Measurements from ENCODE around the gene CACHD1.
"Not testable (repeated sequence)": the region's sequence is repeated elsewhere in the genome, so short reads cannot be mapped to it uniquely, and the experiment has no call there.

Gene CACHD1

DNA sequence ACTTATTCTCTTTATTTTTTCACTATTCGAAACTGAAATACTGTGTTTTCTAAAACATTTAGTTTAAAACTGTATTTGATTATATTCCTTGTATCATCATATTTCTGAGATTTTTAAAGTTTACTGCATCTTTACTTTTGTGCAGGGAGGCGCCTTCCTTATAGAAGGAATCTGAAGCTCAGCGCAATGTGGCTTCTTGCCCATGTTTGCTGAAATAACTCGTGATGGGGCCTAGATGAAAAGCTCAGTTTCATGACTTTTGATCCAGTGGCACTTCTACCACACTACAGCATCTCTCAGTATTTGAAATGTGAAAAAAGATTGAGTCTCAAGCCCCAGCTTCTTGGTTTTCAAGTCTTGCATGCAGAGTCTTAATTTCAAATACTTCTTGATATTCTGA, 28.4 kb downstream of the CACHD1 start:
- no peak for DNase-seq

DNA sequence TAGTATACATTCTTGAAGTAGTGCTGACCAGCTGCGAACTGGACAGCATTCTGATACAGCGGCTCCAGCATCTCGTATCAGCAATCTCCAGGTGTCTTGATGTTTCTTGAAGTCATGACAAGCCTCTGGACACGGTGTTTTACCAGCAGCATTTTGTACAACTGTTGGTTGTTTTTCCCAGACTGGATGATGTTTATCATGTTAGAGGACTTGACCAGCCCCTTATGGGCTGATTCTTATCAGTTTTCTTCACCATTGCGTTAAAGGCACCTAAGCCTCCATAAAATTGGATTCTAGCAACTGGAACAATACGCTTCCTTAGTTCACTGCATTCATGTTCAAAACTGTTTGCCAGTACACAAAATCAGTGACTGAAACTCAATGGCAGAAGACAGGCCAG, 29.1 kb downstream of the CACHD1 start:
- DNase-seq = no peak

DNA sequence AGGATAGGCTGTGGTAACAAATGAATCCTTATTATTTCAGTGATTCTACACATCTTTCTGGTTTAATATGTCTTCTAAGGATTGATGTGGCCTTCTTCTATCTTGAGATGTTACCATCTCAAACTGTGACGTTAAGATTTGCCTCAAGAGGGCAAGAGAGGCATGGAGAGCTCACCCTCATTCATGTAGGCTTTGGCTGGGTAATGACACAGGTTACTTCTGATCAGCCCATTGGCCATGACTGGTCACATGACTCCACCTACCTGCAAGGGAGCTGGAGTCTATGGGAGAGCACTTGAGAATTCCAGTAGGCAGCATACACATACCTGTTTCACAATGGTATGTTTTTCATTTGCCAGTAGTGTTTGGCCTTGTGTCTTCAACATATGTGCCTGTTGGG, 30.0 kb downstream of the CACHD1 start:
- DNase-seq = no peak

DNA sequence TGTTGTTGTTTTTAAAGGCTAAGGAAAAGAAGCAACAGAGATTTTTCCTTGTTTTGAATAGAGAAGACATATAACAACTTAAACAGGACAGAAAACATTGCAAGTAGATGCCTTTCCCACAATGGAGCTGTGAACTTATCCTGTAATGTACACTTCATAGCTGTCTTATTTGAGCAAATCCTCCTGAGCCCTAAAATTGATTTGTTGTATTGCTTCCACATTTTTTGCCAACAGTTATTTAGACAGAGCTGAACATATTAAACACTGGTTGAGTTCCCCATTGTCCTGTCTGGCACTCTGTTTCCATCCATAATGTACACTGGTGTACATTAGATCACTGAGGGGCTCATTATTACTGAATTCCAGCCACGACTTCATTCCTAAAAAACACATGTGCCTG, 32.2 kb downstream of the CACHD1 start:
- DNase-seq = no peak

DNA sequence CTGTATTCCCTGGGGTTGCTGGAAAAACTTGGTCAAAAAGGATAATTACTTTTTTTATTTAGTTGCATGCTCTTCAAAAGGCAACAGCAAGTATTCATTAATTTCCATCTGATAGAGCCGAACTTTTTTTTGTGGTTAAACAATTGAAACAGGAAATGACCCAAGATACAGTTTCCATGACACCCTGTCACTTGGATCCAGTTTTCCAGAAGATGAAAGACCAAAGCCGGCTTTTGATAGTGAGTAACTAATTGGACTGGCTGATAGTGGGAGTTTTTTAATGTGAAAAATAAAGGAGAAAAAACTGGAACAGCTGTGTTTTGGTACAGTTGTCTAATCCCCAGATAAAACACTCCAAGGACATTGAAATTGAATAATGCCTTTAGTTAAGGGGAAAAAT, 33.0 kb downstream of the CACHD1 start:
- no peak for DNase-seq

DNA sequence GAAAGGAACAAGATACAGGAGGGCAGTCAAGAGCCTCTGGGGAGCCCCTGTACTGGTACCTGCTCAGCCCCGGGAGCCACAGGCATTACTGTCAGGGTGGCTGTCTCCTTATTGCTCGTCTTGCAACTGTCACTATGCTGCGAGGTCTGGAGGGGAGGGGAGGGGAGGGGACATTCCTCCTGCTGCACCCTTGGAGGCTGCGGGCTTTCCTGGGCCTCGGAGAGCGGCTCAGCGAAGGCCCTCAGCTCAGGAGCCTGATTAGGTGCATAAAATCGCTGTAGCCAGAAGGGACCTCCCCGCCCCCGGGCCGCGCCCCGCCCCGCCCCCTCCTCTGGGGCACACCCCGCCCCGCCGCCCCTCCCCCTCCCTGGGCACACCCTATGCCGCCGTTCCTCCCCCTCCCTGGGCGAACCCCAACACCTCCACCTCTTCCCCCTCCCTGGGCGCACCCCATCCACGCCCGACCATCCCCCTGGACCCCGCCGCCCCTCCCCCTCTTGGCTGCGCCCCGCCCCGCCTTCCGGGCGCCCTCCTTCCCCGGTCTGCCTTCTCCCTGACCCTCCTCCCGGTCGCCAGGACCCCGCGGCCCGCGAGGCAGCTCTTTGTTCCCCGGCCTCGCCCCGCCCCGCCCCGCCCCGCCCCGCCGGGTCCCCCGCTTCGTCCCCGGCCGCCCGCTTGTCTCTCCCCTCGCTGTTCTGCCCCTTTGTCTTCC, 35.5 kb downstream of the CACHD1 start:
- peak; percentile 37 for DNase-seq

DNA sequence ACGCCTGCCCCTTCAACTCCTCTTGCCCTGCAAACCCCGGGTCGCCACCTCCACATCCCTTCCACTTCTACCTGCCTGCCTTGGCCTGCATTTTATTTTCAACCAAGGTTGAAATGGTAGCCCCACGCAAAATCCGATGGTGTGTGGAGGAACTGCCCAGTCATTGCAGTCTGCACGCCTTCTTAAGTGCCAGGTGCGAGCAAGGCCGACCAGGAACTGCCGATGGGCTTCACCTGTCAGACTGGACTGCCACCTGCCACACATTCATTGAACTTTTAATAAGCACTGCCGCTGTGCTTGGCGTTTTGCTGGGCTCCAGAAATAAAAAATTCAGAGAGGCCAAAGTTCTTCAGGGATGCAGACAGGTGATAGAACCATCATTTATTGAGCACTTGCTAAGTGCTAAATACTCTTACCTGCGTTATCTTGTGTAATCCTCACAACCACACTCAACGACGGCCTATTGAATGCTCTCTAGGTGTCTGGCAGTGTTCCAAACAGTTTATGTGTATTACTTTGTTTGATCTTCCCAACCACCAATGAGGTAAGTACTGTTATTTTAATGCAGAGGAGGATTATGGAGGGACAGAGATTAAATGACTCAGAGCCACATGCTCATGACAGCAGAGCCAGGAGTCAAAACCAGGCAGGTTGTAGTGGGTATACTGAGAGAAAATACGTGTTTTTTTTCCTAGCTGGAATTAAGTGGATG, 36.2 kb downstream of the CACHD1 start:
- DNase-seq = peak; percentile 5

DNA sequence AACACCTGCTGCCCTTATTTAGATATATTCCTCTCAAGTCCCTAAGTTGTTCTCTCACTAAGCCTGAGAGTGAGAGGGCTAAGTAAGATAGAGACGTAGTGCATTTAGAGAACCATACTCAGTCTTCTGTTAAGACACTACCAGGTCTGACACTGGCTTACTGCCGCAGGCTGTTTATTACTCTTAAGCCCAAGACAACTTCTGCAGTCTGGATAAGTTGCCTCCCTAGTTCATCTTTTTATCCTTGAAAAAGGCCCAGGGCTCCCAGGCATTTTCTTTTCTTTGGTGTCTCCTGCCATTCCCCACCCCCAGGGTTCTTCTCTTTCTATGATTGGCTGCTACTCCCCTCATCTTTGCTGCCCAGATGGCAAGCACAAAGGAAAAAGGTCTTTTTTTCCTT, 38.7 kb downstream of the CACHD1 start:
- DNase-seq = no peak

DNA sequence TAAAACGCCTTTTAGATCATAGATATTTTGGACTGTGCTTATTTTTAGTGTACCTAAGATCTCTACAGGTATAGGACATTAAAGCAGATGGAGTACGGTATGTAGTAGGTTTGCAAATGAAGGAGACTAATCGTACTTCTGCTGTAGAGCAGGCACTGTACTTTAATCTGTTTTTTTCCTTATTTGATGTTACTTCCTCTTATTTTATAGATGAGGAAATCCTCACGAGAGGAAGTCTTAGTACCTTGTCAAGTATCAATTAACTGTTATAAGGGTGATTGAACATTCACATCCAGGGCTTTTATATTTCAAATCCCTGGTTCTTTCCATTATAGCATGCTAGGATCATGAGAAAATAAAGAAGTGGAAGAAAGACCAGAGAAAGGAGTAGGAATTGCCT, 41.1 kb downstream of the CACHD1 start:
- no peak for DNase-seq

DNA sequence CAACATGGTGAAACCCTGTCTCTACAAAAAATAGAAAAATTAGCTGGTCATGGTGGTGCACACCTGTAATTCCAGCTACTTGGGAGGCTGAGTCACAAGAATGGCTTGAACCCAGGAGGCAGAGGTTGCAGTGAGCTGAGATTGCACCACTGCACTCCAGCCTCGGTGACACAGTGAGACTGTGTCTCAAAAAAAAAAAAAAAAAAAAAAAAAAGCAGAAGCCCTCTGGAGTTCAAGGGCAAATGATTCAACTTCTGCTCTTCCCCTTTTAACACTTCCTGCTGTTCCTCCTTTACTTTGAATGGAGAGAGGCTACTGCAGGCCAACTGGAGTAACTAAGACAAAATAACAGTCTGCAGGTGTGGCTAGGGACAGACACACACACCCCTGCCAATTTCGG, 42.3 kb downstream of the CACHD1 start:
- DNase-seq = not testable (repeated sequence)

DNA sequence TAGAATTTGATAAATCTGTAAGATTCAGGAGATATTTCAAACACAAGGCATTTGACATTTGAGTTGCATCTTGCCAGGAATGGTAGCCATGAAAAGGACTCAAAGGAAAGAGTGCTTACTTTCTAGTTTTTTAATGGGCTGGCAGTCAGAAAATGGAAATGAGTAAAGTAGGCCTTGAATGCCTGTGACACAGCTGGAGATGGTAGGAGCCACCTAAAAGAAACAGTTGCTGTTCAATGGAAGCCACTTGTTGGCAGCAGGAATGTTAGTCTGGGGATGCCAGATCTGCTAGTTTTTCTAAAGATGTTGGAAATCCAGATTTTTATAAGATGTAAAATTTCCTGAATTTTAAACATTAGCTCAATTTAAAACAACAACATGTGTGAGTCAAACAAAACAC, 43.6 kb downstream of the CACHD1 start:
- DNase-seq = no peak

DNA sequence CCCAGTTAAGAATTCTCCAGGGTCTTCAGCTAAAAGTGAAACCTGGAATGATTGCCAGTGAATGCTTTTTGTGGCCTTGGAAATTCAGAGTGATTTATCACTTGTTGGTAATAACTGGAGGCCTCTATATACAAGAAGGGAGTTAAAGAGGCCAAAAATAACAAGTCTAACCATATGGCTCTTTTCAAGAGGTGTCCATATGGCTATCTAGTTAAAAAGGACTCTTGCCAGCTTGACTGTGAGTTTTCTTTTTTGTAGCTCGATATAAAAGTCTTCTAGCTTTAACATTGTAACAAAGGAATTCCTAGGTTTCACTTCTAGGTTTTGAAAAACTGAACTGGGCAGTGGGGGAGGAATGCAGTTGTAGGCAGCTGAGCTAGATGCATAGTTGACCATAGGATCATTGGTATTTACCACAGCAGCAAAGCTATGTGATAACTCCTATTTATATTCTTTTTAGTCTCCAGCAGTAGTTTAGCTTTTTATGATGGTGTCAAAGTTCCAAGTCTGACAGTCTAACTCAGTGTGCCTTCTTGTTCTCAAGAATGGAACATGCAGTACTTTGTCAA, 44.4 kb downstream of the CACHD1 start:
- DNase-seq = no peak

DNA sequence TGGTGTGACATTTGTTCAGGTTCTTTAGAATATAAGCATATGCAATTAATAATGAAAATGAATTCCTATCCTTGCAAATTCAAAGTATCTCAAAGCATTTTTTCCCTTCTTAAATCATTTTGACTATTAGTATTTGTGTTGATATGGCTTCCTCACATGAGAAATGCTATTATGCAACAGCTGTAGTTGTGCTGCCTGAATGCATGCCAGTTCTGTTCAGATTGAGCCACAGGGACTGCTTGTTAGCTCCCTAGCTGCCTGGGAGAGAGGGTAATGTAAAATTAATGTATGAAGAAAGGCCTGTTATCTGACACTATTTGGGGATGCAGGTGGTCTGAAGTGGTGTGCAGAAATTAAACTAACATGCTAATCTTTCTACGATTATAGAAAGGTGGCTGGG, 45.5 kb downstream of the CACHD1 start:
- no peak for DNase-seq

DNA sequence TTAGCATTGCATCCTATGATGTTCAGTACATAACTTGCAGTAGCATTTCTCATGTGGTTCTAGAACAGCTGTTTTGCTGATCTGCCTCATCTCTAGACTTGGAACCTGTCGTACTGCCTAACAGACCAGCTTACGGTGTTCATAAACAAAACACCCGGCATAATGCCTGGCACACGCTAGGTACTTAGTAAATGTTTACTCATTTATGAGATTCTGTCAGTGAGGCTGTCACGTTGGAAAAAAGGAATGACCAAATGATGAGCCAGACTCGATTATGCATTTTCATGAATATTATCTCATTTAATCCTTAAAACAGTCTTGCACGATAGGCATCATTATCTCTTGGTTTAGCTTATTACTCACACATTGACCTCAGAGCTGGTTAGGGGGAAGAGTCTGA, 46.4 kb downstream of the CACHD1 start:
- DNase-seq = no peak

DNA sequence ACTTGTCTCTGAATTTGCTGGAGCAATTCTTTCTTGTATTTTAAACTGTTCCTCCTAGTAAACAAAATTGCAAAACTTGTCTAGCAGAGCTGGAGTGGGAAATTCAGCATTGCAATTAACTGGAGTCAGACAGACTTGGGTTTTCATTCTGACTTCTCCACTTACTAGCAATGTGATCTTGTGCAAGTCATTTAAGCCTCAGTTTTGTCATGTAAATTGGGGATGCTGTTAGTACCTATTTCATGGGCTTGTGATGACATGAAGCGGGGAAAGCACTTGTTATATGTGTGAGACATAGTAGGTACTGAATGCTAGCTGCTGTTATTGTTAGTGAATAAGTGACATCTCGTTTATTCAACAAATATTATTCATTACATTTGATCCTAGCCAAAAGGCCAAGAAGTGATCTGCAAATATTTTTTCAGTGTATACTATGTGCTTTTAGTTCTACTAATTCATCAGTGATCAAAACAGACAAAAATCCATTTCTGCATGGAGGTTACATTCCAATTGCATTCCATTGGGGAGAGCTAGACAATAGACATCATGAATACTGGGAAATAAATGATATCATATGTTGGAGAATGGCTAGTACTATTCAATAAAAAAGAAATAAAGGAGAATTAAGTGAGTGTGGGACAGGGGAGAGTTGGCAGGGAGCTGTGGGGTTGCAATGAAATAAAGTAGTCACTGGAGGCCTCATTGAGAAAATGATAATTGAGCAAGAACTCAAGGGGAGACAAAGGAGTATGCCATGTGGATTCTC, 47.1 kb downstream of the CACHD1 start:
- no peak for DNase-seq

DNA sequence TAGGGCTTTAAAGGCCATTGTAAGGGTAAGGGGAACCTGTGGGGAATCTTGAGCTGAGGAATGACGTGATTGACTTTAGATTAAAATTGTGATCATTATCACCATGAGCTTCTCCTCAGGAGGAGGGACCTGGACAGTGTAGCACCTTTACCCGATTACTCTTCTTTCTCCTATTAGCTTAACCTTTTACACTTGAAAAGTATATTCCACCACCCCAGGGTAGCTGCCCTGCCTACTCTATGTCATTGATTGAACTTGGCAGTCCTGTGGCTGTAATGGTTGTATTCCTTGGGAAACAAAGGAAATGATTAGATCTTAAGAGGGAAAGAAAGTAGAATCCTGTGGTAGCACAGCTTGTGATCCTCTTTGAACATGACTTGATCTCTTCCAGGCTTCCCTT, 47.7 kb downstream of the CACHD1 start:
- DNase-seq = no peak

DNA sequence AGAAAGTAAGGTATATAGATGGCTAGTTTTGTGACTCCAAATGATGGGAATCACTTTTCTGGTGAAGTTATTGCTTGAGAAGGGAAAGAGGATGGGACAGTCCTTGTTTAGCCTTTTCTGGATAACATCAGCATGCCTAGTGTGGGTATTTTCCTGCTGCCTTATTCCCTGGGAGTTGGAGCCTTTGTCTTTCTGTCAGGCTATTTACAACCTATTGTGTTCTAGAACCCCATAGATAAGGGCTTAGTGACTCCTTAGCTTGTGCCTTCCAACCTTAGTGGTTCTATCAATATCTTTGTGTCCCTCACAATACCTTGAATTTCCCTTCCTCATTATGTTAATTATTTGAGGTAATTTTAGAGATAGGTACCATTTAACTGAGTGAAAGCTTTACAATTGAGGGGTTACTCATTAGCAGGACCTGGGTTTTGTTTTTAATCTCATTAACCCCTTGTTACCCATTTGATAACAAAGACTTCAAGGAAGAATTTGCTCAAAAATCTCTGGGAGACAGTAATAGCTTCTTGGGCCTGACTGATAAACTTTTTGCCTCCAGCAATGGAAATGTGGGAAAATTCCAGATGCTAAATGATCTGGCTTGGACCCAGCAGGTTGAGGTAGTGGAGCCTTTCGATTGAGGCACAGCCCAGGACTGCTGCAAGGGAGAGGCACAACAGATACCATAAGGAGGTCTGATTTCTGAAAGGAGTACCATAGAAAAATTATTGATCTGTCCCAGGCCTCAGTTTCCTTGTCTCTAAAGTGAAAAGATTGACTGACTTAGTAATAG, 49.0 kb downstream of the CACHD1 start:
- DNase-seq = no peak

DNA sequence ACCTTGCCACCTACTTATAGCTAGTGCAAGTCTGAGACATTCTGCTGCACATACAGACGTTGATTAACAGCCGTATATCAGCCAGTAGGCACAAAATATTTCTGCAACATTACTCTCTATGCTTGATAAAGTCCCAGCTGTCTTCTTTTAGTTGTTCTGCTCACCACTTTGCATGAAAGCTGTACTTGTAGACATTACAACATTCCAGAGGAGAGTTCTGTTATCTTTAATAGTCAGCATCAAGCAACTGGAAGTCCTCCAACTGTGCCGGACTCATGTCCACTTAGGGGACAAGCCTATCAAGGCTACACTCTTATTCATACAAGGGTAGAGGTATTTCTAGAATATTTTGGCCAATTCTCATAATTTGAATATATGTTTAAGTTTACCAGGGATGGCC, 50.0 kb downstream of the CACHD1 start:
- DNase-seq = no peak

DNA sequence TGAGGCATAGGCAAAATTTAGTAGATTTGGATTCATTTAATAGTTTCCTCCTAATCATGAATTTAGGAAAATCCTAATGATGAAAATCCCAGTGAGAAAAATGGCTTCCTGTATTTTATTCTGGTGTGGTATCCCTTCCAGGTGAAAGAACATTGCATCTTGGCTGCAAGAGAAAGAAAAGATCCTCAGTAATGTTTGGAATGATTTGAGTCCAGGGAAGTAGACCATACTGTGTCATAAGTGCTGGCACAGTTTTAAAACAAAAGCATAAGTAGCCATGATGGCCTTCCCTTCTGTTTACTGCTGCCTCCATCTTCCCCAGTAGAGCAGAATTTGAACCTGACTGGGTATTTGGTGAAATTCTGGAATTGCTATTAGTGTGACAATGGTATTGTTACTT, 52.8 kb downstream of the CACHD1 start:
- DNase-seq = no peak

DNA sequence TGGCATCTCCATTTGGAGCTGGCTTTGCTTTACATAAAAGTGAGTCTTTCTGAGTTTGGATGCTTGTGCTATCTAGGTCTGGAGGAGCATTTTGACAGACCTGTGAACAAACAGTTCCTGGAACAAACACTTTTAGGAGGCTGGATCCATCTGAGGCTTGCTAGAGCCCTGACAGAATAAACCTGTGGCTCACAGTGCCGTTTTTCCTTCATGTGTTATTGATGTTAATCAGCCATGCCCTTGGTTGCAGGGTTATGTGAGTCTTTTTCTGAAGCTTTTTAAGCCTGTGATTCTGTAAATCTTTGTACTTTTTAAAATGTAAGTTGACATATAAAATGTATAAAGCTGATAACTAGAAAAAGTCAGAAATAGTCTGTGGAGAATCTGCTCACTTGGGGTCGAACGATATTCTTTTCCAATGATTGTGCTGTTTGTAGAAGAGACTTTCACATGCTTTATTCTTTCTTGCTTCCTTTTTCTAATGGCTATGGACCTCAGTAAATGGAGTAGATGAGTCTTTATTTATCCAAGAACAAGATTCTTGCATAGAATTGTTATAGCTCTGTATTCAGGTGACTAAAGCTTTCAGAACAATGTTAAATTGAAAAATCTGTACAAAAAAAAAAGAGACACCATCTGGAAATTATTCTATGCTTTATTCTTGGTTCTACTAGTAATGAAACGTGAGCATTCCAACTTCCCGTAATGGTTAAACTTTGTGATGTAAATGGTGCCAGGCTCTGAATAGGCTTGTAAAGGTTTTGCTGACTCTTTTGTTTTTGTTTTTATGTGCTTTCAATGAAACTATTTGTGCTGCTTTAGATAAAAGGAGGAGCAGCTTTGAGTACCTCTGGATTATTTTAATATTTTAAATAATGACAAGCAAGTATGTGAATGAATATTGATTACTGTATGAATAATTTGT, 53.7 kb downstream of the CACHD1 start:
- no peak for DNase-seq

DNA sequence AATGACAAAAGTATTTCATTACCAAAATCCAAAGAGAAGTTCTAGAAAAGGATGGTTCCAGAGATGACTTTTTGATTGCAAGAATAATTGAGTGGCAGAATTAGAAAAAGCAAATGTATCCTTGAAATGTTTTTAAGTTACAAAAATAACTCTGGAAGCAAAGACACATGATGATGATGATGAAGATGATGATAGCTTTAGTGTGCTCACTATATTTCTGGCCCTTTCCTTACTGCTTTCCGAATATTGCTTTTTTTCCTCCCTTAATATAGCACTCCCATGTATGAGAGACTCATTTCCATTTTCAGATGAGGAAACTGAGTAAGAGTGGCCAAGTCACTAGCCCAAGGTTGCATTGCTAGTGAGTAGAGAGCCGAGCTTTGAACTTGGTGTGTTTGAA, 54.7 kb downstream of the CACHD1 start:
- no peak for DNase-seq
